PC-9 (cell line): ENCODE data around the gene MRAP2.

Experiments
- EZH2 ChIP-seq: fragments of 200-600 bp; sonication (generic); IDR thresholded peaks from 2 replicates; pipeline ENCODE4 v1.8.0; 2017; ENCODE audit warnings: antibody characterized with exemption, low read depth
- TF ChIP-seq, protein P1 (sequence below): fragments of 200-600 bp; sonication (generic); conservative IDR thresholded peaks from 2 replicates; pipeline ENCODE4 v1.6.1; 2017; ENCODE audit warnings: mixed run types, antibody characterized with exemption, mild to moderate bottlenecking, moderate library complexity

DNA sequence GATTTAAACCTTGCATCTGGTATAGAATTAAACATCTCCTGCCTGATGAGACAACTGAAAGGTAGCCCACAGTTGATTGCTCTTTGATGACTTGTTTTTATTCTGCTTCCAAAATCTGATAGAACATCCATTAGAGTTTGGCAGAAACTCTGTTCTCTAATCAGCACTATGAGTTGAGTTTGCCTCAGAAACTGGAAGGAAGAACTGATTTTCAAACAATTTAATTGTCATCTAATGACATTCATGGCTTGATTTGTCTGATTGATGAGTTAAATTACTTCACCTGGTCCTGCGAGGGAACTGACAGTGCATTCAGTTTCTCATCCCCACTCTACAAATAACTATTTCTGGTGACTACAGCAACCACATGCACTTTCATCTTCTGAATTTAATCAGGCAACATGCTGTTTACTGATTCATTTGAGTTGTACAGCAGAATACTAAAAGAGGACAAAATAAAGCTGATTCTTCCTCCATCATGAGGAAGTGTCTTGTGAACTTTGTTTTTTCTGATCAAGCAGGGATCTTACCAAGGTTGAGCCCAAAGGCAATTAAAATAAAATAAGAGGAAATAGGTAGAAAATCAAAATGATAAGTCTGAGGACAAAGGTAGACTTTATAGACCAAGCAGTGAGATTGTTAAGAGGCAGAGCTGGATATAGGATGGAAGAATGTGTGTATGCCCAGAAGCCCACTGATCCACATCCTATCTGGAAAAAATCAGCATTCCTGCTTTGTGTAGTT, 15.7 kb upstream of the MRAP2 start:
- TF ChIP-seq EZH2 = no peak
- TF ChIP-seq, protein P1, sequence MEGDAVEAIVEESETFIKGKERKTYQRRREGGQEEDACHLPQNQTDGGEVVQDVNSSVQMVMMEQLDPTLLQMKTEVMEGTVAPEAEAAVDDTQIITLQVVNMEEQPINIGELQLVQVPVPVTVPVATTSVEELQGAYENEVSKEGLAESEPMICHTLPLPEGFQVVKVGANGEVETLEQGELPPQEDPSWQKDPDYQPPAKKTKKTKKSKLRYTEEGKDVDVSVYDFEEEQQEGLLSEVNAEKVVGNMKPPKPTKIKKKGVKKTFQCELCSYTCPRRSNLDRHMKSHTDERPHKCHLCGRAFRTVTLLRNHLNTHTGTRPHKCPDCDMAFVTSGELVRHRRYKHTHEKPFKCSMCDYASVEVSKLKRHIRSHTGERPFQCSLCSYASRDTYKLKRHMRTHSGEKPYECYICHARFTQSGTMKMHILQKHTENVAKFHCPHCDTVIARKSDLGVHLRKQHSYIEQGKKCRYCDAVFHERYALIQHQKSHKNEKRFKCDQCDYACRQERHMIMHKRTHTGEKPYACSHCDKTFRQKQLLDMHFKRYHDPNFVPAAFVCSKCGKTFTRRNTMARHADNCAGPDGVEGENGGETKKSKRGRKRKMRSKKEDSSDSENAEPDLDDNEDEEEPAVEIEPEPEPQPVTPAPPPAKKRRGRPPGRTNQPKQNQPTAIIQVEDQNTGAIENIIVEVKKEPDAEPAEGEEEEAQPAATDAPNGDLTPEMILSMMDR = no peak
